ENCODE data around the gene S100PBP.

GRCh38 chr1:32889731-32890278 lies 72.4 kb downstream of the S100PBP start:
- TF ChIP-seq CTCF (conservative IDR thresholded peaks at IDR 0.05; ENCODE audit: low read depth, low read length) = no peak
- no peak for TF ChIP-seq USF2 (IDR thresholded peaks at IDR 0.05; ENCODE audit: low read depth, low read length)
- TF ChIP-seq MAFK (IDR thresholded peaks at IDR 0.05; ENCODE audit: low read depth, low read length) = no peak
- TF ChIP-seq BHLHE40 (IDR thresholded peaks at IDR 0.05; ENCODE audit: low read depth, low read length) = no peak
- no peak for TF ChIP-seq POLR2A (IDR thresholded peaks at IDR 0.05; ENCODE audit: low read depth, low read length)
